Kidney tubule cell (primary cell): ENCODE measurements around the gene REV1.

ENCODE experiments used
- DNase-seq: peaks from one replicate; pipeline ENCODE4 v3.0.0-alpha.2; 2018; ENCODE audit warnings: low spot score

The REV1 gene

GRCh38 chr2:99489761-99490622, at the start of gene REV1:
REV1 (minus strand) TSS chr2:99490017; CDS start chr2:99464975, 25,042 bp downstream.
- peak; percentile 93 for DNase-seq

GRCh38 chr2:99537910-99538485, 48.2 kb upstream of the REV1 start:
- no peak for DNase-seq

- no peak for DNase-seq
These were observed 34.2 kb upstream of the REV1 start for GRCh38 chr2:99524056-99524455.

- no peak for DNase-seq
These were observed 32.3 kb upstream of the REV1 start for GRCh38 chr2:99522157-99522556.

- DNase-seq = no peak
These were observed 31.0 kb upstream of the REV1 start for GRCh38 chr2:99520813-99521212.

GRCh38 chr2:99520195-99520594, 30.4 kb upstream of the REV1 start:
- DNase-seq = no peak

- no peak for DNase-seq
These were observed 24.5 kb upstream of the REV1 start for GRCh38 chr2:99514357-99514756.

GRCh38 chr2:99512181-99512591, 22.4 kb upstream of the REV1 start:
- DNase-seq = no peak

GRCh38 chr2:99509387-99509786, 19.6 kb upstream of the REV1 start:
- no peak for DNase-seq

GRCh38 chr2:99507937-99508818, 18.4 kb upstream of the REV1 start:
- DNase-seq = no peak

GRCh38 chr2:99504844-99505584, 15.2 kb upstream of the REV1 start:
- DNase-seq = no peak

- DNase-seq = peak; percentile 72
These were observed 14.0 kb upstream of the REV1 start for GRCh38 chr2:99503662-99504416.

- no peak for DNase-seq
These were observed 6.2 kb upstream of the REV1 start for GRCh38 chr2:99496021-99496420.

- no peak for DNase-seq
These were observed 5.5 kb upstream of the REV1 start for GRCh38 chr2:99495115-99495860.

- DNase-seq = no peak
These were observed 2.9 kb upstream of the REV1 start for GRCh38 chr2:99492721-99493120.

- DNase-seq = no peak
These were observed 1.0 kb upstream of the REV1 start for GRCh38 chr2:99490623-99491461.

- peak; percentile 69 for DNase-seq
These were observed 605 bp downstream of the REV1 start for GRCh38 chr2:99489063-99489760.

GRCh38 chr2:99488539-99489062, 1.2 kb downstream of the REV1 start:
- DNase-seq = peak; percentile 54

GRCh38 chr2:99487906-99488305, 1.9 kb downstream of the REV1 start:
- peak; percentile 34 for DNase-seq
